GM23338 (cell line): Measurements from ENCODE around the gene LYST. TPM values are rescaled to one million over a fixed set of nuclear protein-coding genes. Genes with fewer than 3 reads are reported as not detected.

Experiments
- ATAC-seq: fragments of 200-7000 bp; cut with Tn5 transposase; 3 replicates; pipeline ENCODE4 v1.9.1; 2020
- DNase-seq: peaks from one replicate; pipeline ENCODE4 v3.0.0-alpha.2; 2015; ENCODE audit warnings: low spot score
- H2AFZ ChIP-seq: fragments of 200-600 bp; sonication (generic); 2 replicates; pipeline ENCODE4 v1.8.0; 2016; ENCODE audit warnings: antibody characterized with exemption, mild to moderate bottlenecking, moderate library complexity
- H3F3A ChIP-seq: fragments of 200-600 bp; sonication (generic); replicated peaks from 2 replicates; pipeline ENCODE4 v1.8.0; 2017; ENCODE audit warnings: antibody characterized with exemption, mixed run types, low read depth
- H3K27ac ChIP-seq: fragments of 200-600 bp; sonication (generic); 2 replicates; pipeline ENCODE4 v1.6.1; 2016; ENCODE audit warnings: low read depth
- H3K27me3 ChIP-seq: fragments of 200-600 bp; sonication (generic); 2 replicates; pipeline ENCODE4 v1.8.0; 2016; ENCODE audit warnings: mild to moderate bottlenecking, mixed run types, moderate library complexity; ENCODE audit not compliant: insufficient read depth
- H3K36me3 ChIP-seq: fragments of 200-600 bp; sonication (generic); 2 replicates; pipeline ENCODE4 v1.8.0; 2016; ENCODE audit warnings: mild to moderate bottlenecking; ENCODE audit not compliant: insufficient read depth
- H3K4me1 ChIP-seq: fragments of 200-600 bp; sonication (generic); 2 replicates; pipeline ENCODE4 v1.8.0; 2016; ENCODE audit warnings: mild to moderate bottlenecking, moderate library complexity; ENCODE audit not compliant: insufficient read depth
- H3K4me2 ChIP-seq: fragments of 200-600 bp; sonication (generic); 2 replicates; pipeline ENCODE4 v1.7.1; 2017; ENCODE audit warnings: mixed run types
- H3K4me3 ChIP-seq: fragments of 200-600 bp; sonication (generic); 2 replicates; pipeline ENCODE4 v1.6.1; 2016; ENCODE audit warnings: mixed run types
- H3K79me2 ChIP-seq: fragments of 200-600 bp; sonication (generic); replicated peaks from 2 replicates; pipeline ENCODE4 v1.8.0; 2017; ENCODE audit warnings: mild to moderate bottlenecking; ENCODE audit not compliant: insufficient read depth
- H3K9me2 ChIP-seq: fragments of 200-600 bp; sonication (generic); 2 replicates; pipeline ENCODE4 v1.8.0; 2017; ENCODE audit not compliant: insufficient read depth
- H4K20me1 ChIP-seq: fragments of 200-600 bp; sonication (generic); replicated peaks from 2 replicates; pipeline ENCODE4 v1.8.0; 2017; ENCODE audit warnings: mild to moderate bottlenecking; ENCODE audit not compliant: insufficient read depth
- H3K27ac Mint-ChIP-seq: 2 replicates; pipeline ENCODE4 v1.8.0; 2020; ENCODE audit warnings: inconsistent platforms, mild to moderate bottlenecking, moderate library complexity, mixed read lengths
- H3K27me3 Mint-ChIP-seq: 3 replicates; pipeline ENCODE4 v1.8.0; 2022; ENCODE audit warnings: low read depth, mild to moderate bottlenecking, moderate library complexity, mixed read lengths, inconsistent platforms; ENCODE audit not compliant: insufficient read depth, poor library complexity
- H3K36me3 Mint-ChIP-seq: 3 replicates; pipeline ENCODE4 v1.8.0; 2021; ENCODE audit warnings: low read depth, mild to moderate bottlenecking, inconsistent platforms, moderate library complexity, mixed read lengths
- H3K4me1 Mint-ChIP-seq: 3 replicates; pipeline ENCODE4 v1.8.0; 2020; ENCODE audit warnings: mild to moderate bottlenecking, inconsistent platforms, mixed read lengths
- H3K4me3 Mint-ChIP-seq: 3 replicates; pipeline ENCODE4 v1.8.0; 2021; ENCODE audit warnings: moderate library complexity, mild to moderate bottlenecking, inconsistent platforms, mixed read lengths
- H3K9me3 Mint-ChIP-seq: 3 replicates; pipeline ENCODE4 v1.8.0; 2020; ENCODE audit warnings: moderate library complexity, mild to moderate bottlenecking, inconsistent platforms, mixed read lengths
- CREB1 ChIP-seq: fragments of 250-450 bp; sonication (Bioruptor Pico); IDR thresholded peaks from 2 replicates; pipeline ENCODE4 v1.5.0; 2020; ENCODE audit warnings: low read depth, mild to moderate bottlenecking, moderate library complexity
- EZH2 ChIP-seq: fragments of 200-600 bp; sonication (generic); IDR thresholded peaks from one replicate; pipeline ENCODE4 v1.8.0; 2017; ENCODE audit warnings: antibody characterized with exemption, mild to moderate bottlenecking, low read depth; ENCODE audit not compliant: unreplicated experiment
- EZH2phosphoT487 ChIP-seq: fragments of 200-600 bp; sonication (generic); IDR thresholded peaks from one replicate; pipeline ENCODE4 v1.8.1; 2018; ENCODE audit warnings: antibody characterized with exemption; ENCODE audit not compliant: unreplicated experiment
- JUNB ChIP-seq: IDR thresholded peaks from one replicate; pipeline ENCODE4 v1.6.1; 2016; ENCODE audit warnings: antibody characterized with exemption; ENCODE audit not compliant: unreplicated experiment
- NANOG ChIP-seq: IDR thresholded peaks from 2 replicates; pipeline ENCODE4 v1.6.1; 2016; ENCODE audit warnings: antibody characterized with exemption, borderline replicate concordance
- POLR2AphosphoS5 ChIP-seq: IDR thresholded peaks from 2 replicates; pipeline ENCODE4 v1.6.1; 2016; ENCODE audit warnings: antibody characterized with exemption, low read depth
- REST ChIP-seq: IDR thresholded peaks from one replicate; pipeline ENCODE4 v1.6.1; 2018; ENCODE audit warnings: antibody characterized with exemption; ENCODE audit not compliant: unreplicated experiment
- STAT1 ChIP-seq: IDR thresholded peaks from one replicate; pipeline ENCODE4 v1.6.1; 2016; ENCODE audit warnings: antibody characterized with exemption; ENCODE audit not compliant: unreplicated experiment
- ZNF331 ChIP-seq: fragments of 250-450 bp; sonication (Bioruptor Pico); IDR thresholded peaks from 2 replicates; pipeline ENCODE4 v1.5.0; 2020; ENCODE audit warnings: low read depth, mild to moderate bottlenecking, moderate library complexity
- ZNF462 ChIP-seq: fragments of 250-450 bp; sonication (Bioruptor Pico); IDR thresholded peaks from 2 replicates; pipeline ENCODE4 v1.5.0; 2020; ENCODE audit warnings: mild to moderate bottlenecking, moderate library complexity
- polyA plus RNA-seq: library from polyadenylated mRNA; unstranded; fragments of >200 nt; fragmentation: Nextera tagmentation; extraction: Ambion mirVana; gene quantifications from 2 replicates; pipeline ENCODE4 v1.2.1, GENCODE V29; 2016
- total RNA-seq: library from RNA; depleted of rRNA; stranded (reverse); fragments of >200 nt; shearing (Covaris generic); gene quantifications from 2 replicates; pipeline ENCODE4 v1.2.3, GENCODE V29; 2014

Gene LYST
- total and polyA plus RNA-seq, 2 experiments from 2014 or later, result 0.21 to 1.0 TPM

- Histone ChIP-seq H3K27ac (no peak overlapping the region), H2AFZ (0 out of 2 replicates have a peak overlapping the region, but pooled peaks have one; percentile 47), H3K27me3 (no peaks in the 10 kb centered on the region), H3K4me1 (no peaks in the 10 kb centered on the region), H4K20me1 (no peaks in the 10 kb centered on the region), H3F3A (no peaks in the 10 kb centered on the region), H3K4me2 (no peak overlapping the region), H3K9me2 (no peaks in the 10 kb centered on the region), H3K4me3 (no peak overlapping the region), H3K79me2 (no peaks in the 10 kb centered on the region), H3K36me3 (no peaks in the 10 kb centered on the region)
- H3K4me3 Mint-ChIP-seq, result no peak overlapping the region
- ATAC-seq (no peak), DNase-seq (no peak)
- no peak for TF ChIP-seq JUNB
- TF ChIP-seq NANOG, result no peak
- TF ChIP-seq ZNF462, result no peak
- TF ChIP-seq POLR2AphosphoS5, result no peak
- TF ChIP-seq REST, result no peak
- TF ChIP-seq ZNF331 (CRISPR knock-in tag), result no peak
- no peak for TF ChIP-seq EZH2
- TF ChIP-seq STAT1, result no peak
- TF ChIP-seq CREB1 (CRISPR knock-in tag), result no peak
- no peak for TF ChIP-seq EZH2phosphoT487
- peaks cover 4% of the 10 kb centered on the region for H3K27me3 Mint-ChIP-seq
- no peaks in the 10 kb centered on the region for H3K36me3 Mint-ChIP-seq
- no peaks in the 10 kb centered on the region for H3K4me1 Mint-ChIP-seq
- H3K27ac Mint-ChIP-seq, result no peak overlapping the region
- no peaks in the 10 kb centered on the region for H3K9me3 Mint-ChIP-seq
Observed at GRCh38 chr1:235883261-235883927, 16.7 kb upstream of the LYST start.
